A673 (cell line): ENCODE data around the gene PAQR8.

Source experiments
- CTCF ChIP-seq: fragments of 300-800, 200-600 bp; sonication (generic); conservative IDR thresholded peaks from 2 replicates; pipeline ENCODE4 v1.5.1; 2017; ENCODE audit warnings: low read depth, mild to moderate bottlenecking, antibody characterized with exemption, low read length, moderate library complexity, mixed read lengths
- EZH2 ChIP-seq: fragments of 200-600 bp; sonication (generic); IDR thresholded peaks from 2 replicates; pipeline ENCODE4 v1.6.1; 2017; ENCODE audit warnings: borderline replicate concordance, low read depth, mild to moderate bottlenecking, mixed read lengths, antibody characterized with exemption, low read length; ENCODE audit not compliant: poor library complexity, severe bottlenecking

DNA sequence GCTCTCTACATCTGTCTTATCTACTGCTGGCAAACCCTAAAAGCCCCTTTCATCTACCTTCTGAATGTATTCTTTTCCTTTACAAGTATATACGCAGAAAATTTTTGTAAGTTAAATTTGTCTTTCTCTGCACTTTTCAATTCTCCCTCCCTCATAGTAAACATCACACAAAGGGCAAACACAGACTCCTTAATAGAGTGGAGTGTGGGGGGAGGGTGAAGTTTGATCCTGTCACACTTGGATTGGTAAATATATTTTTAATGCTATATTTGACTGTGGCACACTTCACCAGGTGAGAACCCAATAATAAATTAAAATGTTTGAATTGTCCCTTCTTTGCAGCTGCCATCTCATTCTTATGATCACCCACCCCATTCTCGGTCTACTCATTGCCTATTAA, 33.2 kb upstream of the PAQR8 start:
- TF ChIP-seq CTCF (no peak), EZH2 (no peak)
